Femur (tissue), 1 donor: ENCODE results near the gene CHAT.

Source experiments
- DNase-seq: peaks from one replicate; pipeline ENCODE4 v3.0.0-alpha.2; 2017

The CHAT gene

DNA sequence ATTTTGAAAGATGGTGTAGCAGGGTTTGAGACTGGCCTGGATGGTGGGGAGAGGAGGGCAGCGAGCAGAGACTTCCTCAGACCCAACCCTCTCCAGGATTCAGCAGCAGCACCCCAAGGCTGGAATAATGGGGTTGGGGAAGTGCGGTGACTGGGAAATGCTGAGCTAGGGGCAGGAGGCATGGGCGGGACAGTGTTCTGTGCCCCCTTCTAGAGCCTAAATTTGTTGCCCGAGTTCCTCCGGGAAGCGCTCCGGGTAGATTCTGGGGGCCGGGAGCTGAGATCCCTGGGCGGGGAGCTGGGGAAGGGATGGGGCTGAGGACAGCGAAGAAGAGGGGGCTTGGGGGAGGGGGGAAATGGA, at the start of gene CHAT:
TSS of gene CHAT (plus strand) at position 156 of the 360 bp plus-strand sequence. CDS start at position 309, 153 bp downstream.
- no peak for DNase-seq

DNA sequence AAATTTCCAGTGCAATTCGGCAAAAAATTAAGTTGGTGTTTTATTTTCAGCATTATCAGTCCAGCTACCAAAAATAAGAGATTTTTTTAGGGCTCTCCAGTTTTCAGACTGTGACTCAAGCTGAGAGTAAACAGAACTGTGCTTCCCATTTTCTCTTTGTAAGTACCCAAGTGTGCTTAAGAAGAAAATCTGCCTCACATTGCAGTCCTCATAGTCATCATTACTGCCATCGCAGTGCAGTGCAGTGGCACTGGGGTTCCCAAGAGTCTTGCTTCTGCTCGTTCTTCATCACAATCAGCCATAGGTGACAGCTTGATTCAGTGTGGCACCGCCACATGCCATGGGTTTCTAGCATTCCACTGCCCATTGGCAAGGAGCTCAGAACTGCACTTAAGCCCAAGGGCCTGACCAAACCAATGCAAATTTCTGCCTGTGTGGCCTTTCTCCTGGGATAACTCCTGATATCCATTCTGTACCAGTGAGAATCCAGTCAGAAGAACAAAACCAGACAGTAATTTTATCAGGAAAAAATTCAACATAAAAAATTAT, 49.3 kb upstream of the CHAT start:
- DNase-seq: no peak

DNA sequence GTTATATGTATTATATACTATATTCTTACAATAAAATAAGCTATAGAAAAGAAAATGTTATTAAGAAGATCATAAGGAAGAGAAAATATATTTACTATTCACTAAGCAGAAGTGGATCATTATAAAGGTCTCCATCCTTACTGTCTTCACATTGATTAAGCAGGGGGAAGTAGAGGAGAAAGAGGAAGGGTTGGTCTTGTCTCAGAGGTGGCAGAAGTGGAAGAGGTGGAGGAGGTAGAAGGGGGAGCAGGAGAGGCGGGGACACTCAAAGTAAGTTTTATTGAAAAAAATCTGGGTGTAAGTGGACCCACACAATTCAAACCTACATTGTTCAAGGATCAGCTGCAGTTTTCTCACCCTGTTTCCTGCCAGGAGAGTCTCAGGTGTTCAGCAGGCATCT, 46.0 kb upstream of the CHAT start:
- DNase-seq: no peak

DNA sequence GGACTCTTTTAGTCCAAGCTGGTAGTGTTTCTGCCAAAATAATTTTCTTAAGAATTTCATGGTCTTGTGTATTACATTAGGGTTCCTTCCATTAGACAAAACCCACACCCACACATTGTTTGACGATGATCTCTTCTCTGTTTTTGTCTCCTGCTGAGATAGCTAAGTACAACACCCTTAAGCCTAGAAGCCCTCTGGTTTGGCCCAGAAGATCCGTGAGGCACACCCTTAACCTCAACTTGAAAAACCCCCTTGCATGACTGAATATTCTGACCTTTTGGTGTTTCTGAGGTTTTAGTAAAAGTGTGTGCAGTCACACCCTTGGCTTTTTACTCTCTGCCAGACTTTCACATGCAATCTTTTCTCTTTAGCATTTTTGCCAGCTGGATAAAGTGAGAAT, 45.6 kb upstream of the CHAT start:
- DNase-seq: no peak

DNA sequence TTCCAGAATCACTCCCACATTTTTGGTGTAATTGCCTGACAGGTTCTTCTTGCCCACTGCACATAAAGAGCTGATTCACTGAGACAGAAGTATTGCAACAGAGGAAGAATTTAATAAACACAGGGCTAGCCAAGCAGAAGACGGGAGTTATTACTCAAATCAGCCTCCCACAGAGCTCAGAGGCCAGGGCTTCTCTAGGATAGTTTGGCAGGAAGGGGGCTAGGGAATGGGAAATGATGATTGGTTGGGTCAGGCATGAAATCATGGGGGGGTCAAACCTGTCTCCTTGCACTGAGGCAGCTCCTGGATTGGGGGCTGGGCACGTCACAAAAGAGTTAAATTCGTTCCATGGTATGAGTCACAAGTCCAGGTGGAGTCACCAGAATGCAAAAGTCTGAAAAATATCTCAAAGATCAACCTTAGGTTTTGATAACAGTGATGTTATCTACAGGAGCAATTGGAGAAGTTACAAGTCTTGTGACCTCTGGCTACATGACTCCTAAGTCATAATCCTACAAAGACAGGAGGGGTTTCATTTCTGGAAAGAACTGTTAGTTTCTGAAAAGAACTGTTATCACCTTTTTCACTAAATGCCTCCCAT, 44.7 kb upstream of the CHAT start:
- DNase-seq: no peak

DNA sequence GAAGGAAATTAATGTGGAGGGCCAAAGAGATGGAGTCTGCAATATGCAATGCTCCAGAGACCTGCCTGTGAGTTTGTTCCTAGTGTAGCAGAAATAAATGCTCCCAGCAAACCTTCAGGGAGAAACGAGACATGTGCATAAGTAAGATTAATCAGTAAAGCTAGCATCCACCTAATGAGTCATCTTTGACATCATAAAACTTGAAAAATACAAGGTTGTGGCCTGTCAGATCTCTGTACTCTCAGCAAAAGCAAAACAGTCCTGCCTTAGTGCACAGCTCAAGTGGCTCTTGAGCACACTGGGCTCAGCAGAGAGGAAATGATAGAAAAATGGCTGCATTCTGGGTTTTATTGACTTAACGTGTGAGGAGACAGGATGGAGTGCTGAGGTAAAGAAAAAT, 42.4 kb upstream of the CHAT start:
- DNase-seq: no peak

DNA sequence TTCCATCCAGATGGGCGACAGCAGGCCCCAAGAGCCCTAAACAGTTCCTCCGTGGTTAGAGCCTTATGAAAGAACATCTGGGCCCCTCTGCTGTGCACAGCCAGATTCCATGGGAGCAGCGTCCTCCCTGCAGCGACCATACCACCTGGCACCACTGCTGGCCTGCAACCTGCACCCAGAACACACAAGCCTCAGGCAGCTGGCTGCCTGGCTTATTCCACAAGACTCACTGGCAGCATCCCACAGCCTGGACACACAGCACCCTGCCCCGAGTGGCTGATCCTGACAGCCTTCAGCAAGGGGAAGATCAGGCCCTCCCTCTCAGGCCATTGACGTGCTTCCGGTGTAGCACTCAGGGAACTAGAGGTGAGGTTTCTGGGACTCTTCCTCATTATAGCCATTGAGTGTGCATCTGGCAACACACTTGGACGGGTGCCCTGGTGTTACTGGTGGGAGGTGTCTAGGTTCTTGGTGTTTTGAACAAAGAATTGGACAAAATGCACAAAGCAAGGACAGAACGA, 41.2 kb upstream of the CHAT start:
- DNase-seq: no peak

DNA sequence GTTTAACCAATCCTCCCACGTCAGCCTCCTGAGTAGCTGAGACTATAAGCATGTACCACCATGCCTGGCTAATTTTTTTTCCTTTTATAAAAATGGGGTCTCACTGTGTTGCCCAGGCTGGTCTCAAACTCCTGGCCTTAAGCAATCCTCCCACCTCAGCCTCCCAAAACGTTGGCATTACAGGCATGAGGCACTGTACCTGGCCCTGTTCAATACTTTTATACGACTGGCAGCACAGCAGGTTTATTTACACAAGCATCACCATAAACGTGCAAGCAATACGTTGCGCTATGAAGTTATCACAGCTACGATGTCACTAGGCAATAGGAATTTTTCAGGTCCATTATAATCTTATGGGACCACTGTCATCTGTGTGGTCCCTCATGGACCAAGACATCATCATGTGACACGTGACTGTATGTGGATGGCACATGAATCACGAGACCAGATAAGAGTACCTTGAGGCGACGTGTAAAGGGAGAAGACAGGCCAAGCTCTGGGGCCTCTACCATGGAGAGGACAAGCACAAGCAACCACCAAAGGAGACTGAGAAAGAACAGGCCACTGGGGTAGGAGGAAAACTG, 38.3 kb upstream of the CHAT start:
- DNase-seq: no peak

DNA sequence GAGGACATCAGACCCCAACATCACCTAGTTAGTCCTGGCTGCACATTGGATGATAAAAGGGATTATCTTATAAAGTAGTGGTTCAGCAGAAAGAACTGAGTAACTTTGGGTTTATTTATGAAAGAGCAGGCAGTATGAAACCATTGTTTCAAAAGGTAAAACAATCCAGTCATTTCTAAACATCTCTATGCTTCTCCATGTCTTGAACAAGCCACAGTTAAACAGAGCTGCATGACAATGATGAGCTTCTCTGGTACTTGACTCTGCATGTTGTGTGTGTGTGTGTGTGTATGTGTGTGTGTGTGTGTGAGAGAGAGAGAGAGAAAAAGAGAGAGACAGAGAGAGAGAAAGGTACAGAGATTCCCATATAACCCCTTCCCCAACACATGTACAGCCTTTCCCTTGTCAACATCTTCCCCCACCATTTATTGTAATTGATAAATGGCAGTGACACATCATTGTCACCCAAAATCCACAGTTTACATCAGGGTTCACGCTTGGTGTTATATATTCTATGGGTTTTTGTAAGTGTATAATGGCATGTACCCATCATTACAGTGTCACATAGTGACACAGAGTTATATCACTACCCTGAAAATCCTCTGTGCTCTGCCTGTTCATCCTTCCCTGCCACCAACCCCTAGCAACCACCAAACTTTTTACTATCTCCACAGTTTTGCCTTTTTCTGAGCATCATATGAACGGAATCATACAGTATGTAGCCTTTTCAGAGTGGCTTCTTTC, 36.5 kb upstream of the CHAT start:
- no peak for DNase-seq

DNA sequence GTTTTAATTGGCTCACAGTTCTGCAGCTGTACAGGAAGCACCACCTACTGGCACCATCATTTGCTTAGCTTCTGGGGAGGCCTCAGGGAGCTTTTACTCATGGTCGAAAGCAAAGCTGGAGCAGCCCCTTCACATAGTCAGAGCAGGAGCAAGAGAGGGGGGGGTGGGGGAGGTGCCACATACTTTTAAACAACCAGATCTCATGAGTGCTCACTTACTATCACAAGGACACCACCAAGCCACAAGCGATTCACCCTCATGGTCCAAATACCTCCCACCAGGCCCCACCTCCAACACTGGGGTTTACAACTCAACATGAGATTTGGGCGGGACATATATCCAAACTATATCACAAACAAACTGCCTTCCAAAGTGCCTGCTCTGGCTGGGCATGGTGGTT, 35.4 kb upstream of the CHAT start:
- no peak for DNase-seq

DNA sequence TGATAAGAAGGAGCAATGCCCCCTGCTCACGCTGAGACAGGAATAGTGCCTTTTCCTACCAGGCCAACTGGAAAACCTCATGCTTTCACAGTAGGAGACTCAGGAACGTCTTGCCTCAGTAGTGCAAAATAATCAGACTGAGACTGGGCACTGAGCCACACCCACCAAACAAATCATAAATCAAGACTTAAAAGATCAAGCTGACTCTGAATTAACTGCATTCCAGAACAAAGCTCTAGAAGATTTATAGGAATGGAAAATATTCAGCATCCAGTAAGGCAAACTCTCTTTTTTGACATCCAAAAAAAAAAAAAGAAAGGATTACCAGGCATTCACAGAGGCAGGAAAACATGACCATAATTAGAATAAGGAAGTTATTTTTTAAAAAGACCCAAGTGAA, 34.2 kb upstream of the CHAT start:
- no peak for DNase-seq

DNA sequence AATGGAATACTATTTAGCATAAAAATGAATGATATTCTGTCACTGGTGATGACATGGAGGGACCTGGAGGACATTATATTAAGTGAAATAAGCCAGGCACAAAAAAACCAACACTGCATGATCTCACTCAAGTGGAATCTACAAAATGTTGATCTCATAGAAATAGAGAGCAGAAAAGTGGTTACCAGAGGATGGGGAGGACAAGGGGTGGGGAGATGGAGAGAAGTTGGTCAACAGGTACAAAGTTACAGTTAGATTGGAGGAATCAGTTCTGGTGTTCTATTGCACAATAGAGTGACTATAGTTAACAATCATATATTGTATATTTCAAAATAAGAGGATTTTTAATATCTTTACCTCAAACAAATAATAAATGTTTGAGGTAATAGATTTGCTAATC, 28.4 kb upstream of the CHAT start:
- no peak for DNase-seq

DNA sequence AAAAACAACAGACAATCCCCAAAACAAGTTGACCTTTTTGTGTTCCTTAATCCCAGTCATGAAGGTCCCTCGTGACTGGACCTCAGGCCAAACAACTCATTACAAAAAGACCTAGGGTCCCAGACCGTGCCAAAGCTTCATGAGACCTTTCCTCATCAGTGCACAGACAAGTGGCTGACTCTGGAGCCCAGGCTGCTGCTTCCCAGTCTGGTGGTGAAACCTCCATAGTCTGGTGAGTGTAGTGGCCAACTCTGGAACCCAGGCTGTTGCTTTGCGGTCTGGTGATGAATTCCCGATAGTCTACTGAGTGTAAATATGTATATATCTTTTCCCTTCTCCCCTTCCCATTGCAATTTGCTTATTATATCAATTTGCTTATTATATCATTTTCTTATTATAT, 25.9 kb upstream of the CHAT start:
- no peak for DNase-seq

DNA sequence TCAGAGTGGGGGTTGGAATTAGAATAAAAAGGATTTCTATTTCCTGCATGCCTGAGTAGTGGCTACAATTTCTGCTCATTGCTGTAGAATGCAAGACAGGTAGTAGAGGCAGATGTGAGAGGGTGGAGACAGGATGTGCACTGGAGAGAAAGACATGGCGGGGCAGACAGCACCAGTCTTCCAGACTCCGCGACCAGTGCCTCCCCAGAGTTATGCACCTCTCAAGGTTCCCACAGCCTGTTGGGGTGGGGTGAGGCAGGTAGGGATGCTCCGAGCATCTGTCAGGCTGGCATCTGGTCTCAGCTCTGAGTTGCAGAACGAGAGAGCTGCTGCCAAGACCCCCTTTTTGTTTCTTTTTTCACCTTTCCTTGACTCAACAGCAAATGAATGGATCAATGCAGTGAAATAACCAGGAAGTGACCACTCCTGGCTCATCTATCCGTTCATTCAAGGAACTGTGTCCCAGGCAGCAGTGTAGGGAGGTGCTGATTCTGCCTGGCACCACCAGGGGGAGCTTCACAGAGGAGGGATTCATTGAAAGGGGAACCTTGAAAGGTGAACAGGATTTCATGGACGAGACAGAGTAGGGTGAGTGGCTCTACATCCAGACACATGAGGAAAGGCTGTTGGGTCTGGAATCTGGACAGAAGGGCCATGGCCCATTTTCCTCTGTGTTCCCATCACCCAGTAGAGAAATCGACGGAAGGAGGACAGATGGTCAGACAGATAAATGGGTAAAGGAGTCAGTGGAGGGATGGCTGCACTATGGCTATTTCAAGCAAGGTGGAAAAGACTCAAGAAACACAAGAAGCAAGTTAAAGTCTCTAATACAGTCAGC, 20.9 kb upstream of the CHAT start:
- peak; percentile 42 for DNase-seq

DNA sequence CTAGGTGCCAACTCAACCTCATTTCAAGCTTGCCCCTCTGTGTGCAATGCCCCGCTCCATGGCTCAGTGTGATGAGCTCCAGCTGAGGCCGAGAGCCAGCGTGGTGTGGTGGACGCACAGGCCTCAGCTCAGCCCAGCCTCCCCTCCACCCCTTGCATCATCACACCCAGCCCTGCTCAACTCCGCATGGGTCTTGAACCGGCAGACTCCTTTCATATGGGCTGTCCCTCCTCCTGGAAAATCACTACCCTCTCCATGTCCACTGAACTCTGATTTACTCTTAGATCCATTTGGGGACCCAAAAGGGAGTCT, 20.3 kb upstream of the CHAT start:
- DNase-seq: peak; percentile 4

DNA sequence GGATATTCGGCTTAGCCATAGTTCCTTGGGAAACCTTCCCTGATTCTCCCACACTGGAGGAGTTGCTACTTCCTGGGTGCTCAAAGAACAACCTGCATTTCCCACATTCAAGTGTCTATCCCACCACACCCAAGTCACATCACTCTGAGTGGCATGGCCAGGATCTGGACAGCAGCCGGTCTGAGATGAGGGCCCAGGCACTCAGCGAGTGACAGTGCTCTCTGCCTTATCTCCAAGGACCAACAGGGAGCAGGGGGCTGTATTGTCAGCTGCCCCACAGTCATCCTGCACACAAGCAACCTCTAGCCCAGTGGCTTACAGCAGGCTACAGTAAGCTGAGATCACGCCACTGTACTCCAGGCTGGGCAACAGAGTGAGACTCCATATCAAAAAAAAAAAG, 19.8 kb upstream of the CHAT start:
- DNase-seq: peak; percentile 1

DNA sequence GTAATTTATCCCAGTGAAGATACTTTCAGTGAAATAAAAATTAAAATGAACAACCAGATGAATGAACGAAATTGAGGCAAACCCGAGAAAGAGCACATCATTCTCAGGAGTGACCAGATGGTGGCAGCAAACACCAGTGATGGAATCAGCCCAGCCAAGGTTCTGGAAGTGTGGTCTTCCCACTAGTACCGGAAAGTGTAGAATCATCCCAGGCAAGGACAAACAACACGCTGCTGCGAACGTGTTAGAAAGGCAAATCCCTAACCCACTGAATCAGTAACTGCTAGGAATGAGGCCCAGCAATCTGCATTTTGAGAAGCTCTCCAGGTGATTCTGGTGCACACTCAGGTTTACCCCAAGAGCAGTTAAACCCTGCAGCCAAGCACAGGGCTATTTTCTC, 19.2 kb upstream of the CHAT start:
- peak; percentile 41 for DNase-seq

DNA sequence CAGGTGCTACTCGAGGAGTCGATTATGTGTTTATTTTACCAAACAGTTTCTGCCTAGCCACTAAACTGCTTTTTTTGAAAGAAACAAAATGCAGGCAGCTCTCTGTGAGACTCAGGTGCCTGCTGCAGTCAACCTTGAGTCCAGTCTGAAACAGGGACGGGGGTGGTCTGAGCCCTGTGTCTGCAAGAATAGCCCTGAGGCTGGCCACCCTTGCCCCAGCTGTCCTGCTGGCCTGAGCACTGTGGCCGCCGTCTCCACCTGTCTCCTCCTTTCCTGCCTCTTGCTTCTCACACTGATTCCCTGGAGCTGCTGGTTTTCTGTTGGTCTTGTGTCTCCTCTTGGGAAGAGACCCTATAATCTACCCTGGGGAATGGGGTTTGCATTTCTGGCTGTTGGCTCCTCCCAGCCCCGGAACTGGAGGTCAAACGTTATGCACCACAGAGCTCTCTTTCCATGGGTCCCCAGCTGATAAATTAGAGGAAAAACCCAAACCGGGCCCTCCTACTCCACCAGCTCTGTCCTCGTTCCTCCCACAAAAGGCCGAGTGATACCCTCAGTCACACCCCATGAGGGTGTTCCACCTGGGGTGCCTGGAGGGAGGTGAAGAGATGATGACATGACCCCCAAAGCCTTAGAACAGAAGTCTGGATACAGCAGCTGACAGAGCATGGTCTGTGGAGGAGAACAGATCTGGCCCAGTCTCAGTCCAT, 18.7 kb upstream of the CHAT start:
- peak; percentile 10 for DNase-seq

DNA sequence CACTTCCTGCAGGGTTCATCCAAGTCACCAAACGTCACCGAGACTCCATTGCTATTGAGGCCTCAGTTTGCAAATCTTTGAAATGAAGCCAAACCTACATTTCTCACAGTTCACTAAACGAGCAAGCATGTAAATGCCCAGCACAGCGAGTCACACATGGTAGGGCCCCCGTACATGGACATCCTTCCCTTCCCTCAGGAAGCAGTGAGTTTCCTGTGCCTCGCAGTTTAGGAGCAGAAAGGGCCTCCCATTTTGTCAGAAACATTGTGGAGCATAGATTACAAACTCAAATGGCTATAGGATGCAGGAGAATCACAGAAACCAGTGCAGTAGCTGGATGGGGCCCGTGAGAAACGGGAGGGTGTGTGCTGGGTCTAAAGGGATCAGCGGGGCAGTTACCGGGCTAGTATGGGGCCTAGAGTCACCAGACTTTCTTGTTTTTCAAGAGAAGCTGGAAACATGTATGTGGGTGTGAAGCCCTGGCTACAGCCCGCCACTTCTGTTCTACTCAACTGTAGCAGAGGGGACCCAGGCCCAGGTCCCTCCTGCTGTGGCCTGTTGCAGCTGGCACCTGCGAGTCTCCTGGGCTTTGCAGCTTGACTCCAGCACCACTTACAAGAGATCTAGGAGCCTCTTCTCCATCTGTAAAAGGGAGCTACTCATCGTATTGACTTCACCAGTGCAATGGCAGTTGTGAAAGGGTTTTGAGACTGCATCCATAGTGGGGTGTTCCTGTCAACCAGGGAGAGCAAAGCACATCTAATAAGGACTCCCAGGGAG, 17.9 kb upstream of the CHAT start:
- no peak for DNase-seq

DNA sequence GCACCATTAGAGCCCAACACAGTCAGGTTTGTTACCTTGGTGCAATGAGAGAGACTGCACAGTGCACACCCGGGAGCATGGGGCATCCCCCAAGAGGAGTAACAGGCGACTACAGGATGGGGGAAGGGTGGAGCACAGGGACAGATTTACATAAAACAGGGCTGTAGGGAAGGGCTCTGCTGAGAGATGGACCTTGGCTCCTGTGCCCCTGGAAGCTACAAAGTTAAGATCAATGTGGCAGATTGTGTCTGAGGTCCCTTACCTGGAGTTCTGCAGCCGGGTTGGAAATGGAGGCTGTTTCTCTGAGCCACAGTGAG, 17.4 kb upstream of the CHAT start:
- no peak for DNase-seq

DNA sequence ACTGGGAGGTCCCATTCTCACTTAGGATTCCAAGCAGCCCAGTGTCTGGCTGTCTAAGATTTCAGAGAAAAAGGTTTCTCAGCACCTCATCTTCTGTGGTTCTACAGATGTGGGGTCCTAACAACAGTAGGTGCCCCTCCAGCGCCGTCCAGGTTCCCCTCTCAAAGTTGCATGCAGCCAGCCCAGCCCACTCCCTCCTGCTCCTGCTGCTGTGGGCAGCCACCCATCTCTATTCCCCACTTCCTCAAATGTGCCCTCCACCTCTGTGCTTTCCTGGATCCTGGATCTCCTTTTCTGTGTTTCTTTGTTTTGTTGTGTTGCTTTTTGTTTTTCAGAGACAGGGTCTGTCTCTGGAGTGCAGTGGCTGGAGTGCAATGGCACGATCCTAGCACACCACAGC, 17.0 kb upstream of the CHAT start:
- DNase-seq: no peak
